ENCODE measurements around the gene SYNE2.

Gene SYNE2

GRCh38 chr14:64098120-64098519 is 245.3 kb downstream of the SYNE2 start:
- TF ChIP-seq CTCF (IDR thresholded peaks at IDR 0.05; ENCODE audit: poor library complexity, severe bottlenecking): no peak
- DNase-seq (ENCODE audit: low spot score) (no peak), ATAC-seq (ENCODE audit: low read depth) (no peak)
- no peaks in the 10 kb centered on the region for H3K36me3 ChIP-seq (ENCODE audit: low read depth)
- peaks cover 10% of the 10 kb centered on the region for H3K4me1 ChIP-seq (ENCODE audit: insufficient read depth, poor library complexity, severe bottlenecking)
- H3K4me3 ChIP-seq (ENCODE audit: severe bottlenecking): no peak overlapping the region
- H3K9me3 ChIP-seq (ENCODE audit: severe bottlenecking): no peaks in the 10 kb centered on the region
- no peaks in the 10 kb centered on the region for H3K27me3 ChIP-seq (ENCODE audit: insufficient read depth, poor library complexity, severe bottlenecking)
- no peak overlapping the region for H3K27ac ChIP-seq (ENCODE audit: poor library complexity, severe bottlenecking)

- Histone ChIP-seq H3K27me3 (ENCODE audit: insufficient read depth, poor library complexity, severe bottlenecking) (no peaks in the 10 kb centered on the region), H3K4me1 (ENCODE audit: insufficient read depth, poor library complexity, severe bottlenecking) (peaks cover 41% of the 10 kb centered on the region), H3K27ac (ENCODE audit: poor library complexity, severe bottlenecking) (no peak overlapping the region), H3K9me3 (ENCODE audit: severe bottlenecking) (no peaks in the 10 kb centered on the region), H3K4me3 (ENCODE audit: severe bottlenecking) (no peak overlapping the region), H3K36me3 (ENCODE audit: low read depth) (peaks cover 7% of the 10 kb centered on the region; the same call in 1 of the 2 replicates)
- TF ChIP-seq CTCF (IDR thresholded peaks at IDR 0.05; ENCODE audit: poor library complexity, severe bottlenecking): no peak
- DNase-seq (ENCODE audit: low spot score) (no peak), ATAC-seq (ENCODE audit: low read depth) (no peak)
Observed at GRCh38 chr14:64107438-64107837, 254.6 kb downstream of the SYNE2 start.

- TF ChIP-seq CTCF (IDR thresholded peaks at IDR 0.05; ENCODE audit: poor library complexity, severe bottlenecking): no peak
- no peak for DNase-seq (ENCODE audit: low spot score)
- H3K27ac ChIP-seq (ENCODE audit: poor library complexity, severe bottlenecking): peak overlapping the region; percentile 100
- H3K27me3 ChIP-seq (ENCODE audit: insufficient read depth, poor library complexity, severe bottlenecking): no peaks in the 10 kb centered on the region
- H3K36me3 ChIP-seq (ENCODE audit: low read depth): peaks cover 12% of the 10 kb centered on the region; the same call in 1 of the 2 replicates
- peak; percentile 55 for ATAC-seq (ENCODE audit: low read depth)
- H3K4me3 ChIP-seq (ENCODE audit: severe bottlenecking): no peak overlapping the region
- no peaks in the 10 kb centered on the region for H3K9me3 ChIP-seq (ENCODE audit: severe bottlenecking)
- H3K4me1 ChIP-seq (ENCODE audit: insufficient read depth, poor library complexity, severe bottlenecking): peaks cover 63% of the 10 kb centered on the region
Observed at GRCh38 chr14:64109819-64110554, 257.2 kb downstream of the SYNE2 start.

- H3K27ac ChIP-seq (ENCODE audit: poor library complexity, severe bottlenecking): peak overlapping the region; percentile 100
- no peaks in the 10 kb centered on the region for H3K27me3 ChIP-seq (ENCODE audit: insufficient read depth, poor library complexity, severe bottlenecking)
- peaks cover 15% of the 10 kb centered on the region; the same call in 1 of the 2 replicates for H3K36me3 ChIP-seq (ENCODE audit: low read depth)
Observed at GRCh38 chr14:64110802-64111201, 258.0 kb downstream of the SYNE2 start.

More at GRCh38 chr14:64110802-64111201, 258.0 kb downstream of the SYNE2 start:
- peaks cover 63% of the 10 kb centered on the region for H3K4me1 ChIP-seq (ENCODE audit: insufficient read depth, poor library complexity, severe bottlenecking)
- DNase-seq (ENCODE audit: low spot score) (no peak), ATAC-seq (ENCODE audit: low read depth) (no peak; the same call in 2 of the 3 replicates)
- no peak overlapping the region for H3K4me3 ChIP-seq (ENCODE audit: severe bottlenecking)
- no peaks in the 10 kb centered on the region for H3K9me3 ChIP-seq (ENCODE audit: severe bottlenecking)
- TF ChIP-seq CTCF (IDR thresholded peaks at IDR 0.05; ENCODE audit: poor library complexity, severe bottlenecking): no peak
